ENCODE data around the gene GPR78.
A peak's percentile ranks its signal among the peaks of the same experiment; 100 is the strongest.

The GPR78 gene

DNA sequence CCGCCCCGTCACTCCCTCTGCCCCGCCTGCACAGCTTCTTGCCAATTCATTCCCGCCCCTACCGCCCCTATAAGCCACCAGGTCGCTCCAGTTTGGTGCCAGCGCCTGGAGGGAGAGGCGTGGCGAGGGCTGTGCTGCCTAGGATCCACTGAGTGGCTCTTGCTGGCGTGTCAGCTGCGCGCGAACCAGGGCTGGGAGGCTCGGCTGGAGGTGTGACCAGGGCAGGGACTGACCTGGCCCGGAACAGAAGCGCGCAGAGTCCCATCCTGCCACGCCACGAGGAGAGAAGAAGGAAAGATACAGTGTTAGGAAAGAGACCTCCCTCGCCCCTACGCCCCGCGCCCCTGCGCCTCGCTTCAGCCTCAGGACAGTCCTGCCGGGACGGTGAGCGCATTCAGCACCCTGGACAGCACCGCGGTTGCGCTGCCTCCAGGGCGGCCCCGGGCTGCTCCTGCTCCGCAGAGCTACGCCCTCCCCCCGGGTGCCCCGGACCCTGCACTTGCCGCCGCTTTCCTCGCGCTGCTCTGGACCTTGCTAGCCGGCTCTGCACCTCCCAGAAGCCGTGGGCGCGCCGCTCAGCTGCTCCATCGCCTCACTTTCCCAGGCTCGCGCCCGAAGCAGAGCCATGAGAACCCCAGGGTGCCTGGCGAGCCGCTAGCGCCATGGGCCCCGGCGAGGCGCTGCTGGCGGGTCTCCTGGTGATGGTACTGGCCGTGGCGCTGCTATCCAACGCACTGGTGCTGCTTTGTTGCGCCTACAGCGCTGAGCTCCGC, at the start of gene GPR78:
TSS of gene GPR78 (plus strand) at position 72 of the 773 bp plus-strand sequence. CDS start at position 663, 591 bp downstream.
- no peak for TF ChIP-seq ZNF274 (IDR thresholded peaks at IDR 0.05; ENCODE audit: low read depth, low read length)
- H3K4me3 ChIP-seq (ENCODE audit: low read length): no peak within 1 kb of the TSS

GRCh38 chr4:8532245-8532781, 47.9 kb upstream of the GPR78 start:
- no peak overlapping the region for H3K4me3 ChIP-seq (ENCODE audit: low read length)
- no peak for TF ChIP-seq ZNF274 (IDR thresholded peaks at IDR 0.05; ENCODE audit: low read depth, low read length)

- no peak for TF ChIP-seq ZNF274 (IDR thresholded peaks at IDR 0.05; ENCODE audit: low read depth, low read length)
- H3K4me3 ChIP-seq (ENCODE audit: low read length): peak overlapping the region; percentile 10; the same call in 1 of the 2 replicates
Measured at GRCh38 chr4:8533274-8533865, 46.8 kb upstream of the GPR78 start.

DNA sequence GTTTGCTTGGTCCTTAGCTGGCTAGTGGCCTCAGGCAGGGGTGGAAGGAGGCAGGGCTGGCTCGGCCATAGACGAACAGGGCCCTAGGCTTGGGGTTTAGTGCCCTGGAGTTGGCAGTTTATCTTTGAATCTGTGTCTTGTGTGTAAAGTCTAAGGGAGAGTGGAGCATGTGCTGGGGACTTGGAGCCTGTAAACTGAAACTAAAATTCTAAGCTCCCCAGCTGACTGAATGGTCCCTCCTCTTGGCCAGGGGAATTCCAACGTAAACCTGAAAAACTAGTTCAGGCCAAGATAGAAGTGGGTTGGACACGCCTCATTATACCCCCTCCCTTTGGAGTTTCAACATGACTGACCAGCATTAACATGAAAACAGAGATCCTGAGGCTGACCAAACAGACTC, 46.1 kb upstream of the GPR78 start:
- H3K4me3 ChIP-seq (ENCODE audit: low read length): peak overlapping the region; percentile 23; the same call in 1 of the 2 replicates
- no peak for TF ChIP-seq ZNF274 (IDR thresholded peaks at IDR 0.05; ENCODE audit: low read depth, low read length)

DNA sequence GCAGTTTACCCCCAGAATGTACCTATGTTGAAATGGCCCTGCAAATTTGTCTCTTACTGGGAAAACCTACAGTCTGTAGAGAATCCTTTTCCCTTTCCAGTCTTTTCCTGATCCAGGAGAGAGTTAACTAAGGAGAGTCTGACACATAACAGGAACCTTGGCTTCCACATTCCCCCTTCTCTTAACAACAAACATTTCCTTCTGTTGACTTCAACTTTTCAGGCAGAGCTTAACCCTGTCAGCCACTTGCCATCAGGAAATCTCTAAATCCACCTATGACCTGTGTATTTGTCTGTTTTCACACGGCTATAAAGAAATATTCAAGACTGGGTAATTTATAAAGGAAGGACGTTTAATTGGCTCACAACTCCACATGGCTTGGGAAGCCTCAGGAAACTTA, 45.6 kb upstream of the GPR78 start:
- no peak overlapping the region for H3K4me3 ChIP-seq (ENCODE audit: low read length)
- TF ChIP-seq ZNF274 (IDR thresholded peaks at IDR 0.05; ENCODE audit: low read depth, low read length): no peak

GRCh38 chr4:8536467-8536866, 43.7 kb upstream of the GPR78 start:
- no peak for TF ChIP-seq ZNF274 (IDR thresholded peaks at IDR 0.05; ENCODE audit: low read depth, low read length)
- no peak overlapping the region for H3K4me3 ChIP-seq (ENCODE audit: low read length)

DNA sequence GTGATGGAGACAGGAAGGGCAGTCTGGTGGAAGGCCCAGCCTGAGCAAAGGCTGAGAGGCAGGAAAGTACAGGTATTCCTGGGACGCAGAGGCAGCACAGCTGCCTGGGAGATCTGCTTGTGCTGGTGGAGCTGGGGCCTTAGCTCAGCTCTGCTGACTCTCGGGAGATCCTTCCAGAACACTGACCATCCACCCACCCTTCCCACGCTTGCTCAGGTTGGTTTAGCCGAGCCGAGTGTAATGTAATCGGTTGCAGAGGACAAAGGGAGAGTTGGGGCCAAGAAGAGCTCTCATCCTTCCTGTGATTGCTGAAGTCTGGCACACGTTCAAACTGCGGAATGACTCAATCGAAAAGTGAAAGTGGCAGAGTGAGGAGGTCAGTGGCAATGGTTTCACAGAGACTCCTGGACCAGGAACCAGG, 43.1 kb upstream of the GPR78 start:
- no peak overlapping the region for H3K4me3 ChIP-seq (ENCODE audit: low read length)
- no peak for TF ChIP-seq ZNF274 (IDR thresholded peaks at IDR 0.05; ENCODE audit: low read depth, low read length)

GRCh38 chr4:8538076-8538702, 42.0 kb upstream of the GPR78 start:
- no peak for TF ChIP-seq ZNF274 (IDR thresholded peaks at IDR 0.05; ENCODE audit: low read depth, low read length)
- H3K4me3 ChIP-seq (ENCODE audit: low read length): no peak overlapping the region

DNA sequence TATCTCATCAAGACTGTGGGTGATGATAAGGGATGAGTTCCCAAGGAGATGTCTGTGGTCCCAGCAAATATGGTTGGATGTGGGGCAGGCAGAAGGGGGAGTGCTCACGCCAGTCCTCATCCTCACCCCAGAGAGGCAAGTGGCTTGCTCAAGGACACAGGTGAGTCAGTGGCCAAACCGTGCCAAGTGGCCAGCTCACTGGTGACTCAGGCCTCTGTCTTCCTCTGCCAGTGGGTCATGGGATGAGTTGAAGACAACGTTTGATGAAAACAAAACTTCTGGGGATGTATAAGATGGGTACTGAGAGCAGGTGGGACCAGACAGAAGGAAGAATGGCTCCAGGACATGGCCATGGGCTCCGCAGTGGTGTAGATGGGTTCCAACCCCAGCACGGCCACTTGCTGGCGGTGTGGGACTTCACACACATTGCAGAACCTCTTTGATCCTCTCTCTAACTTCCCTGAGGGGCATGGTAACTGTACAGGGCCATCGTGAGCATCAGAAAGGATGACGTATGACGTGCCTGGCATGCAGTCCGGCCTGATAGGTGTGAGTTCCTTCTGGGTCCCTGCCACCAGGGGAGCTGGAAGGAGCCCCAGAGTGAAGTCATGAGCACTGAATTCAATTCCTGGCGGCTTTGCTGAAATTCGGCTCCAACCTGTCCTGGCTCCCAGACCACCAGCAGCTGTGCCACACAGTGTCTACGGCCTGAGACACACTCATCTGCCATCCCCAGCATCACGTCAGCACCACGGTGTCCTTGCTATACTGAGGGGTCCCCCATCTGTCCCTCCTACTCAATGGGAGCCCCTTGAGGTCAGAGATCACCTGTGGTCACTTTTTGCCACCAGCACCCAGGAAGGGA, 41.3 kb upstream of the GPR78 start:
- no peak overlapping the region for H3K4me3 ChIP-seq (ENCODE audit: low read length)

DNA sequence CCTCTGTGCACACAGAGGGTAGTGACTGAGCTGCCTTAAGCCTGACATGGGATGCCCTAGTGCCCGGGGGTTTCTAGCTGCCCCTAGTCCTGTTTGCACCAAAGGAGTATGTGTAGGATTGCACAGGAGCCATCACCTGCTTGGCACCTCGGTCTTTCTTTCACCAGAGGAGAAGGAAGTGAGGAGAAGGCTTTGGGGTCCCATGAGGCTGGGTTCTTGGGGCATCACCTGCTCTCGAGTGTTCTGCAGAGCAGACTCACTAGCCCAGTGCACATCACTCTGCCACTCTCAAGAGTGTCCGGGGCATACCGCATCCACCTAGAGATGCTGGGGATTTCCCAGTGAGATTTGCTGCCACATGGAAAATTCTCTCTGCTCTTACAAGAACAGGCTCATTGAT, 40.5 kb upstream of the GPR78 start:
- no peak for TF ChIP-seq ZNF274 (IDR thresholded peaks at IDR 0.05; ENCODE audit: low read depth, low read length)
- no peak overlapping the region for H3K4me3 ChIP-seq (ENCODE audit: low read length)

More for the DNA sequence above, 41.3 kb upstream of the GPR78 start:
- no peak for TF ChIP-seq ZNF274 (IDR thresholded peaks at IDR 0.05; ENCODE audit: low read depth, low read length)

DNA sequence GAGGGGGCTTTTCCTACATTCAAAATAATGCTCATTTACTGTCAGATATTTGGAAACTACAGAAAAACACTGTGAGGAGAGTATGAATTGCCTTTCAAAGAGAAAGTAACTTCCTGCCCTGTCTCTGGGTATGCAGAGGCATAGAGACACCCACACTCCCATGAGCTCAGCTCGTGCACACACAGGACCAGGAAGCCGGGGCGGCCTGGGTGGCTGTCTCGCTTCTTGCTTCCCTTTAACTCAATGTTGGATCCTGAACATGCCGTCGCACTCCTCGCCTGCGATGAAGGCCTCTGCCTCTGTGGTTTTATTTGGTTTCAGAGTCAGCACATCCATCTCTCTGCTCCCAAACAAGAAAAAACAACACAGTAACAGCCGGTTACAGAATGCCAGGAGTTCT, 40.1 kb upstream of the GPR78 start:
- no peak overlapping the region for H3K4me3 ChIP-seq (ENCODE audit: low read length)
- no peak for TF ChIP-seq ZNF274 (IDR thresholded peaks at IDR 0.05; ENCODE audit: low read depth, low read length)

DNA sequence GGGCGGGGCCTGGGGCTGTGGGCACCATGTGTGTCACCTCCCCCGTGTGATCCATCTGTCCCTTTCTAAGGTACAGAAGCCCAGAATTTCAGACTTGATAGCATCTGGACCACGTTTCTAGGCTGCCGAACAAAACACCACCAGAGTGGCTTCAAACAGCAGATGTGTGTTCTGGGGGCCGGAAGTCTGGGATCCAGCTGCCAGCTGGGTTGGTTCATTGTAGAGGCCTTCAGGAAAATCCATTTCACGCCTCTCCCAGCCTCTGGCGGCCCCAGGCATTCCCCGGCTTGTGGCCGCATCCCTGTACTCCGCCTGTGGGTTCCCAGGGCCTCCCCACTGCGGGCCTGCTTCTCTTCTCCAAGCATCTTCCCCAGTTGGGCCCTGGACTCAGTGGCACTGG, 39.6 kb upstream of the GPR78 start:
- H3K4me3 ChIP-seq (ENCODE audit: low read length): no peak overlapping the region
- no peak for TF ChIP-seq ZNF274 (IDR thresholded peaks at IDR 0.05; ENCODE audit: low read depth, low read length)

DNA sequence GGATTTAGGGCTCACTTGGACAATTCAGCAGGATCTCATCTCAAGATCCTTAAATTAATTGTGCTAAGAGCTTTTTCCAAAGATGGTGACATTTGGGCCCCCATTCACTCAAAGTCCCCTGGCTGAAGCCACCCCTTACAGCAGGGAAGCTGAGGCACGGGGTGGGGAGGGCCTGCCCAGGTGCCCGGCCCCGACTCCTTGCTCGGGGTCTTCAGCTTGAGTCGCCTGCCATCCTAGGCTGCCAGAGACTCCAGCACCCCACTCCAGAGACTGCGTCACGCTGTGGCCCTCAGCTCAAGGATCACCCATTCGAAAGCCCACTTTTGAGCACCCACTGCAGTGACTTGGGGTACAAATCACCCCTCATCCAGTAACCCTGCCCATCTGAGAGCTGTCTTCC, 39.2 kb upstream of the GPR78 start:
- TF ChIP-seq ZNF274 (IDR thresholded peaks at IDR 0.05; ENCODE audit: low read depth, low read length): no peak
- no peak overlapping the region for H3K4me3 ChIP-seq (ENCODE audit: low read length)
